CD4-positive, alpha-beta T cell treated with Interleukin-17A for 1 hour (primary cell): ENCODE results near the gene FOCAD.
"Not testable (repeated sequence)": the region's sequence is repeated elsewhere in the genome, so short reads cannot be mapped to it uniquely, and the experiment has no call there.

Experiments used
- DNase-seq: peaks from one replicate; pipeline ENCODE4 v3.0.0-alpha.2; 2020

FOCAD gene

DNA sequence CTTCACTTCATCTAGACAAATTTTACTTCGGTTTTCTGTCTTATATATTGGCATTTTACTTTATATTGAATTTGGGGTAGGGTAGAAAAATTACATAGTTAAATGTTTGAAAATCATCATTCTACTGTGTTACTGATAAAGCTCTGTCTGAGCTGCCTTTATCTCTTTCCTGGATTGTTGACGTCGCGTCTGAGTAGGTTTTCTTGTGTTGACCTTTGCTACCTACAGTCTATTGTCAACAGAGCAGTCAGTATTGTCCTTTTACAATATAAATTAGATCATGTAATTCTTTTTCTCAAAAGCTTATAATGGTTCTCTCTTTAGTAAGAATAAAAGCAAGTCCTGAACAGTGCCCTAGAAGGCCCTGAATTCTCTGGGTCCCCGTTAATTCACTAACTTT, 219.2 kb downstream of the FOCAD start:
- DNase-seq, result no peak

GRCh38 chr9:20904995-20905394, 220.9 kb downstream of the FOCAD start:
- DNase-seq, result no peak

DNA sequence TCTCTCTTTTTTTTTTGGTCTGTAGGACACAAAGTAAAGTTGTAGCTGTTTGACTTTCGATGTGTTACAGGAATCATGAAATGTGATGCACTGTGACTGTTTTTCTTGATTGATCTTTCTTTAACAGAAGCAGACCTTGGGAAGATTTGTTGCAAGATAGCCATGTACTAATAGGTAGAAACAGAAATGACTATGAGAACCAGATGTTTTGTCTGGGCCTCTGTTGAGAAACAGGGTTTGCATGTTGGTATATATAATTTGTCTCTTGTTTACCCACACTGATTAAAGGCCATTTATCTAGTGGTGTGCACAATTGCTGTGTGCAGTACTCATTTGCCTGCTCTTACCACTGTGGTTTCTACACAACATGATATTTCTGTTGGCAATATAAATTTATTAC, 222.3 kb downstream of the FOCAD start:
- no peak for DNase-seq

DNA sequence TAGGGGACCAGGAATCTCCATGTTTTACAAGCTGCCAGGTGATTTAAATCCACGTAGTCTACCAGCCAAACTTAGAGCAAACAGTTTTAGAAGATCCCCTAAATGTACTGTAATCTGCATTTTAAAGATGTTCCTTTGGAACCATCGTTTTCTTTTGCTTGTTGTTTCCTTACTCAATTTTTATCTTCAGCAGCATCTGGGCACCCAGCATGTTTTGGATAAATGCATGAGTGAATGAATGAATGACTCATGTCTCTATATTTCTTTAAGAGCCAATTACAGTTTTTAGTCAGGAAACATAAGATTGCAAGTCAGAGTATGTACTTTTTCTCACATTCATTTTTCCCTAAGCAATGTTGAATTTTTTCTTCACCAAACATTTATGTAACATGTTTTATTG, 224.4 kb downstream of the FOCAD start:
- DNase-seq, result no peak

DNA sequence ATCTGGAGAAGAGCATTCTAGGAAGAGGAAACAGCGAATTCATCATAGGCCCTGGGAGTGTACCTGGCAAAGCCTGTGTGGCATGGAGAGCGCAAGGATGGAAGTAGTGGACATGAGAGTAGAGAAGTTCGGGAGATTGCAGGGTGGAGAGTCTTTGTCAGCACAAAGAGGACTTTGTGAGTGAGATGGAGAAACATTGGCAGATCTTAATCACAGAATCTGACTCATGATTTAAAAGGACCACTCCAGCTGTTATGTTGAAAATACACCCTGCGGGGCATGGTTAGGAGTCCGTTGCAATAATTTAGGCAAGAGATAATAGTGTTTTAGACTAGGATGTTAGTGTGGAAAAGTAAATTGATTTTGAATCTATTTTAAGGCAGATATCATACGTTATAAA, 230.5 kb downstream of the FOCAD start:
- no peak for DNase-seq

DNA sequence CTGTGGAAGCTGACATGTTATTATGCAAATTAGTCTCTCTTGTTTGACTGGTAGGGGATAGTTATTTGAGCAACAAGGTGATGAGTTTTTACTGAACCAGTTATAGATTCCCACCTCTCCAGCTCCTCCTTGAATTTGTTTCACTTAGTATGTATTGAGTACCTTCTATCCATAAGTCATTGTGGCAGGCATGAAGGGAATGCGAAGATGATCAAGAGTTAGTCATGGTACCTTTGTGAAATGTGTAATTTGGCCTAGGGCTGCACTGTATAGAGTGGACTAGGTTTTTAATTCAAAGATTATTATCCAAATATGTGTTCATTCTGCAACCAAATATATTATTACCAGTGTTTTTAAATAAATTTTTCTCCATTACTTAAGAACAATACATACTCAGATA, 237.3 kb downstream of the FOCAD start:
- no peak for DNase-seq

DNA sequence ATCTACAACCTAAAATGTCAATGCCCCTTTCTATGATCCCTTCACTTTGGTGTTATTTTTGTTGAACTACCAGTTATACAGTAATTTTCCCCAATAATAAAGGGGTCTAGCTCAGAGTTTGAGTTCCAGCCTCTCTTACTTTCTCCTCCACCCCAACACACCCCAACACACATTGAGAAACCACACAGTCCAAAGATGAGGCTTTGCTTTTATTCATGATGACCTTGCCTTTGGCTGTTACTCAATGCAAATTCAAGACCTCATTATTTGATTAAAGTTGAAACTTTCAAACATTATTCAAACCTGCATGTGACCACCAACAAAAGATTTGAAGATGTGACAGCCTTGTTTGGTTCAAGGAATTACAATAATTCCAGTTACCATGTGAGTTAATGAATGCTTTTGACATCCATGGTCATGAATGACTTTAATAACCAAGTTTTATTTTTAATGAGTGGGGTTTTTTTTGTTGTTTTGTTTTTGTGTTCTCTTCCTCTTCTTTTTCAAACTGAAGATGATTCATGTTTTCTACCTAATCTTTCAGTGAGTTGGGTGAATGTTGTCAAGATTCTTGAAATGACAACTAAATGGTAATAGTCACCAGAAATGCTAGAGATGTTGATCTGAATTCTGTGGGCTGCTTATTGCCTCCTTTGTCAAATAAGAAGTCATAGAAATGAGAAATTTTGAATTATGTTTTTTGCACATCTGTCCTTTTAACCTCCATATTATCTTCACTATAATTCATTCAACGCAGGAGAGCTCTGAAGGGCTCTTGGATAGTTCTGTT, 241.4 kb downstream of the FOCAD start:
- no peak for DNase-seq

GRCh38 chr9:20929276-20929675, 245.2 kb downstream of the FOCAD start:
- DNase-seq, result no peak

DNA sequence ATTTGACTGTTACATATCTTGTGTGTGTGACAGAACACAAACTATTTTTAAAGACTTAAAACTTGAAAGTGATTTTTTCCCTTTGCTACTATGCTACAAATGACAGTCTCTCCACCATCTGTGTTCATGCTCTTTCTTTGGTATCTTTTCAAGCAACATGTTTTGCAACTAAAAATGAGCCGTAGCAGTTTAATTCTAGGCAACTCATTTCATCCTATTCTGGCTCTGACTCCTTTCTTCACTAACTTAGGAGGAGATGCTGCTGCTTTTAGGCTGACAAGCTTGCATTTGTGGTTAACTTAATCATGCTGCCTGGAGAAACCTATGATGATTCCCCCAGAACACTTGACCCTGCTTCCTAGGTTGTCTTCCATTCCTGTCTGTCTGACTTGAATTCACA, 246.8 kb downstream of the FOCAD start:
- DNase-seq, result no peak

GRCh38 chr9:20940447-20941173, 256.6 kb downstream of the FOCAD start:
- no peak for DNase-seq

GRCh38 chr9:20941174-20941690, 257.2 kb downstream of the FOCAD start:
- peak; percentile 80 for DNase-seq

GRCh38 chr9:20944507-20944906, 260.4 kb downstream of the FOCAD start:
- no peak for DNase-seq

- no peak for DNase-seq
Measured at GRCh38 chr9:20945269-20945668, 261.2 kb downstream of the FOCAD start.

DNA sequence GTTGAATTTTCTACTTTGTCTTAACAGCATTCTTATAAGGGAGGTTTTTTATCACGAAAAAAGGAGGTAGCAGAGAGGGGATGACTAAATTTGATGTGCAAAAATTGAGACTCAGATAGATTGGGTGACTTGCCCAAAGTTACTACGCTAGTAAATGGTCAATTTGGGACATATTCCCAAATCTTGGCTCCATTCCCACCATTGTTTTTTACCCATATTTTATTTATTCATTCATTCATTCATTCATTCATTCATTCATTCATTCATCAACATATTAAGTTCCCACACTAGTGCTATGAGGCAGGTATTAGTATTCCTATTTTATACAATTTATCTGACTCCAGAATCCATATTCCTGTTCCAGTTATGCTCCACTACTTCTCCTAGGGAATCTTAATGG, 261.8 kb downstream of the FOCAD start:
- no peak for DNase-seq

DNA sequence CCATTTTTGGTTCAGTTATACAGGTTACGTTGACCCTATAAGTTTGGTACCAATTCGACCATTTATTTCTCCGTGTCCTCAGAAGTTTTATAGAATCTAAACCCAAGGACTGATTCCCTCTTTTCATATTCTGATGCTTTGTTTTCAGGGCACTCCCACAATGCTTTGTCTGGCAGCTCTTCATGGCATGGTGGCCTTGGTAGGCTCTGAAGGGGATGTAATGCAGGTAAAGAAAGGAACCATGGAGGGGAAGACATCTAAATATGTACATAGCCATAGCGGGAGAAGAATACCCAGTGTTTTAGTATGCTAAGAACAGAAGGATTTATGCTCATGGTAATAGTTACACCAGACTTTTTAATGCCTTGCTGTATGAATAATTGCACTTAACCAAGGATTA, 264.6 kb downstream of the FOCAD start:
- DNase-seq, result no peak

DNA sequence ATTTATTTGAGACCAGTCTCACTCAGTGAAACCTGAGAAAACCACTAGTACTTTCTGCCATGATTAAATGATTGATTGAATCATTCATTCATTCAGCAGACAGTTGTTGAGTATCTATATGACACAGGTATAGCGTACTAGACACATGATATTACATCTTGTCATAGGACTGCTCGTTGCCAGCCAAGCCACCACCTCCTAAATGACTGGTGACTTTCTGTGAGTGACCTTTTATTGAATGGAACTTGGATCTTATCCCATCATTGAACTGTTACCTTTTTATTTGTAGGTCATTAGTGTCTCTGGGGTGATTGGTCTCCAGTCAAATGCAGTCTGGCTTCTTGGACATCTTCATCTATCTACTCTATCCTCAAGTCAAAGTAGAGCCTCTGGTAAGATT, 266.6 kb downstream of the FOCAD start:
- DNase-seq, result no peak

DNA sequence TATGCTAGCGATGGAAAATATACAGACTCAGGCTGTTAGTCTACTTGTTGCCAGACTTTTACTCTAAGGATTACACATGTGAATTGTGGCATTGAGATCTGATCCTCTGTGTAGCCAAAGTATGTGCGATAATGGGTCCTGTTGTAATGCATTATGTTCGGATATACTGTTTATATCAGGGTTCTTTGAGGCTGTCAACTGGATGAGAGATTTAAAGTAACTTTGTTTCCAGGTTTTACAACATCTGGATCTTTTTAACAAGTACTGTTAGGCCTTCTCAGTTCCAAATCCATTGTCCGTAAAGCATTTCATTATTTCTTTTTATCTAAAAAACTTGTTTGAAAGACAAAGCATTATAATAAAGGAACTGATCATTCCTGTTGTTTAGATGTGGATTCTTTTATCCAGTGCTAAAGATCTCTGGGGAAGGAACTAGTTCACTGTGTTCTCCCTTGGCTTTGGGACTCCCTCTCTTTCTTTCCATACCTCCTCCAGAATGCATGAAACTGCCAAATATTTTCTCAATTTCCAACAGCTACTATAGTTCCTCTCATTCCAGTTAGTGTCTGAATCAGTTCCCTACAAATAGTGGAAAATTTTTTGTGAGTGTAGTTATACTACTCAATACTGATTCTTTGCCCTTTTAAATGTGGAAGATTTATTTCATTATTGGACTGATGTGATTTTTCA, 278.6 kb downstream of the FOCAD start:
- no peak for DNase-seq

GRCh38 chr9:20972684-20973083, 288.6 kb downstream of the FOCAD start:
- DNase-seq, result no peak

DNA sequence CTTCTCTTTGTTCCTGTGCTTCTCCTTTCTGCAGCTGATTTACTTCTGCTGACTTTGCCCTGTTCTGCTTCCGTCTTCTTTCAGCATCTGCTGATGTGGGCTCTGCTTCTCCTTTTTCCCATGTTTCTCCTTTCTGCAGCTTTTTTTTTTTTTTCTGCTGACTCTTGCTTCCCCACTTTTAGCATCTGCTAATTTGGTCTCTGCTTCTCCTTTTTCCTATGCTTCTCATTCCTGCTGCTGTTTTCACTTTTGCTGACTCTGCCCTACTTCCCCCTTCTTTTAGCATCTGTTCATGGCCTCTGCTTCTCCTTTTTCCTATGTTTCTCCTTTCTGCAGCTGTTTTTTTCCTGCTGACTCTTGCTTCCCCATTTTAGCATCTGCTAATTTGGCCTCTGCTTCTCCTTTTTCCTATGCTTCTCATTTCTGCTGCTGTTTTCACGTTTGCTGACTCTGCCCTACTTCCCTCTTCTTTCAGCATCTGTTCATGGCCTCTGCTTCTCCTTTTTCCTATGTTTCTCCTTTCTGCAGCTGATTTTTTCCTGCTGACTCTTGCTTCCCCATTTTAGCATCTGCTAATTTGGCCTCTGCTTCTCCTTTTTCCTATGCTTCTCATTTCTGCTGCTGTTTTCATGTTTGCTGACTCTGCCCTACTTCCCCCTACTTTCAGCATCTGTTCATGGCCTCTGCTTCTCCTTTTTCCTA, 289.3 kb downstream of the FOCAD start:
- not testable (repeated sequence) for DNase-seq

DNA sequence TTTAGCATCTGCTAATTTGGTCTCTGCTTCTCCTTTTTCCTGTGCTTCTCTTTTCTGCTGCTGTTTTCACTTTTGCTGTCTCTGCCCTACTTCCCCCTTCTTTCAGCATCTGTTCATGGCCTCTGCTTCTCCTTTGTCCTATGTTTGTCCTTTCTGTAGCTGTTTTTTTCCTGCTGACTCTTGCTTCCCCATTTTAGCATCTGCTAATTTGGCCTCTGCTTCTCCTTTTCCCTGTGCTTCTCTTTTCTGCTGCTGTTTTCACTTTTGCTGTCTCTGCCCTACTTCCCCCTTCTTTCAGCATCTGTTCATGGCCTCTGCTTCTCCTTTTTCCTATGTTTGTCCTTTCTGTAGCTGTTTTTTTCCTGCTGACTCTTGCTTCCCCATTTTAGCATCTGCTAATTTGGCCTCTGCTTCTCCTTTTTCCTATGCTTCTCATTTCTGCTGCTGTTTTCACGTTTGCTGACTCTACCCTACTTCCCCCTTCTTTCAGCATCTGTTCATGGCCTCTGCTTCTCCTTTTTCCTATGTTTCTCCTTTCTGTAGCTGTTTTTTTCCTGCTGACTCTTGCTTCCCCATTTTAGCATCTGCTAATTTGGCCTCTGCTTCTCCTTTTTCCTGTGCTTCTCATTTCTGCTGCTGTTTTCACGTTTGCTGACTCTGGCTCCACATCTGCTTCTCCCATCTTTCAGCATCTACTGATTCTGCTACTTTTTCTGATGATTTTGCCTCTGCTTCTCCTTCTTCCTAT, 290.3 kb downstream of the FOCAD start:
- not testable (repeated sequence) for DNase-seq

GRCh38 chr9:20978249-20978648, 294.2 kb downstream of the FOCAD start:
- no peak for DNase-seq

DNA sequence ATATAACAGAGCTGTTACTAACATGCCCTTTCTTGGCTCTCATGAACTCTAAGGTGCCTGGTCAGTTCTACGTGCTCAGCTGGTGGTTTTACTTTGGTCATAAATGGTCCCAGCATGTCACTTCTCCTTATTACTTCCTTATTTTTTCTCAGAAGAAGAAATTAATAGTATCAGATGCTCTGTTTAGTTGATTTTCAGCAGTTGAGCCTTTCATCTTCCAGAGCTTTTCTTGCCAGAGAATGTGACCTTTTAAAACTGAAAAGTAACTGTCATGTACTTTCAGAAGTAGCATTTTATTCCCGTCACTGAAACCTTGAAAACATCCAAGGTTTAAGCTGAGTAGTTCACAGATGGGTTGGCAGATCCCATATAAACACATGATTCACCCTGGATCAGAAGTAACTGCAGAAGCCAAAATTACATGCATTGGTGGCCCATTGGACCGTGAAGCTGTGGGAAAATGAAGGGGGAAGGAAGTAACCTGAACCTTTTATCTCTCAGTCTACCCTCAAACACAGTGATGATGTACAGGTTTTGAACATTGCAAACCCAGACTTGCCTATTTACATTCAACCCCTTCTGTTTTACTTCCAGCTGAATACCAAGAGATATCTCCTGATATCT, 296.9 kb downstream of the FOCAD start:
- no peak for DNase-seq
